WI38 (cell line): Measurements from ENCODE around the gene MIB2.

Experiments used
- H3K4me3 ChIP-seq: 2 replicates; pipeline ENCODE4 v1.5.1; 2011; ENCODE audit warnings: low read depth, mild to moderate bottlenecking, control low read depth, low read length
- CTCF ChIP-seq: IDR thresholded peaks from 2 replicates; pipeline ENCODE4 v1.5.1; 2012; ENCODE audit warnings: low read depth, mild to moderate bottlenecking, control low read depth, low read length

Gene MIB2

GRCh38 chr1:1604374-1605033 lies 10.8 kb upstream of the MIB2 start:
- no peak overlapping the region for H3K4me3 ChIP-seq
- no peak for TF ChIP-seq CTCF

DNA sequence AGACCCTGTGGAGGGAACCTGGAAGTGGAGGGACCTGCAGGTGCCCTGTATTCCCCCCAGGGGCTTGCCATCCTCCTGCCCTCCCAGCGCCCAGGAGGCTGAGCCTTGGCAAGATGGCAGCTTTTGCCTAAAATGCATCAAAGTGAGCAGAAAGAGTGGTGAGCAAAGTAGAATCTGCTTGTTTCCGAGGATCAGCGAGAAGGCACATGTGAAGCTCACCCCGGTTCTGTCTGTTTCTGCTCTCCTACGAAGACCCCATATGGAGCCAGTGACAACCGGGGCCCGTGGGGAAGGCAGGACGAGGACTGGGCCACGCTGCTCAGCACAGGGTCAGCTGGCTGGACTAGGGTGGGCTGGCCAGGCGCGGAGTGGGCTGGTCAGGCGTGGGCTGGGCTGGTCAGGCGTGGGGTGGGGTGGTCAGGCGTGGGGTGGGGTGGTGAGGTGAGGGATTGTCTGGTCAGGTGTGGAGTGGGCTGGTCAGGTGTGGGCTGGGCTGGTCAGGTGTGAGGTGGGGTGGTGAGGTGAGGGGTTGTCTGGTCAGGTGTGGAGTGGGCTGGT lies 10.2 kb upstream of the MIB2 start:
- TF ChIP-seq CTCF, result no peak

DNA sequence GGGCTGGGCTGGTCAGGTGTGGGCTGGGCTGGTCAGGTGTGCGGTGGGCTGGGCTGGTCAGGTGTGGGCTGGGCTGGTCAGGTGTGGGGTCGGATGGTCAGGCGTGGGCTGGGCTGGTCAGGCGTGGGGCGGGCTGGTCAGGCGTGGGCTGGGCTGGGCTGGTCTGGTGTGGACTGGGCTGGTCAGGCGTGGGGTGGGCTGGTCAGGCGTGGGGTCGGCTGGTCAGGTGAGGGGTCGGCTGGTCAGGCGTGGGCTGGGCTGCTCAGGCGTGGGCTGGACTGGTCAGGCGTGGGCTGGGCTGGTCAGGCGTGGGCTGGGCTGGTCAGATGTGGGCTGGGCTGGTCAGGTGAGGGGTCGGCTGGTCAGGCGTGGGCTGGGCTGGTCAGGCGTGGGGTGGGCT lies 9.6 kb upstream of the MIB2 start:
- TF ChIP-seq CTCF, result no peak
- H3K4me3 ChIP-seq, result no peak overlapping the region

More for the DNA sequence above, 10.2 kb upstream of the MIB2 start:
- no peak overlapping the region for H3K4me3 ChIP-seq

GRCh38 chr1:1606232-1606631 lies 9.1 kb upstream of the MIB2 start:
- no peak overlapping the region for H3K4me3 ChIP-seq
- TF ChIP-seq CTCF, result no peak

DNA sequence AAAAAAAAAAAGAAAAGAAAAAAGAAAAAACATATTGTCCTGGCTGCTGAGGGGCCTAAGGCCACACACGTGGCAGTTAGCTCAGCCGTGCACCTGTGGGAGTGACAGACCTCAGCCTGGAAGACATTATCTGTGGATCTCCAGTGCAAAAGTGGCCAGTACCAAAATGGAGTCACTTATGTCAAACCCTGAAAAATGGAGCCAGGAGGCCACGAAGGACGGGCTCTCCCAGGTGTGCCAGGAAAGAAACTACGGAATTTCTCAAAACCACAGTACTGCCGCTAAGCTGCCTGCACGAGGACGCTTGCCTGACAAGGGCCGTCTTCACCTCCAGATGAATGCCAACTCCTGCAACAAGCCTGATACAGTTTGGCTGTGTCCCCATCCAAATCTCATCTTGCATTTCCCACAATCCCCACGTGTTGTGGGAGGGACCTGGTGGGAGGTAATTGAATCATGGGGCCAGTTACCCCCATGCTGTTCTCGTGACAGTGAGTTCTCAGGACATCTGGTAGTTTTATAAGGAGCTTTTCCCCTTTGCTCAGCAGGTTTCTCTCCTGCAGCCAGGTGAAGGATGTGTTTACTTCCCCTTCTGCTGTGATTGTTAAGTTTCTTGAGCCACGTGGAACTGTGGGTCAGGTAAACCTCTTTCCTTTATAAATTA lies 5.3 kb upstream of the MIB2 start:
- H3K4me3 ChIP-seq, result no peak overlapping the region
- TF ChIP-seq CTCF, result no peak

DNA sequence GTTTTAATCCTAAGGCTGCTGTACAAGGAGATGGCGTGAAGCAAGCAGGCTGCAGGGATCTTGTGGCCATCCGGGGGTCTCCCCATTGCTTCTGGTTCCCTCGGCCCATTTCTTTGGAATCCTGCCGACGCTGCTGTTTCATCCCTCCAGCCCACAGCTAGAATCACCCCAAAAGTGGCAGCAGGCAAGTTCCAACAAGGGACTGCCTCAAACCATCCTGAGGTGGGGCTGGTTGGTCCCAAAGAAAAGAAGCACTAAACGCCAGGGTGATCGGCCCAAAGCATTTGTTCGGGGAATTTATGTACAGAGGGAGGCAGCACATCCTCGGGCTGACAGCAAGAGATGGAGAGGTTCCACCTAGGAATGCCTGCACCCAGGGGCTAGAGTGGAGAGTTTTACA lies 4.5 kb upstream of the MIB2 start:
- no peak overlapping the region for H3K4me3 ChIP-seq
- no peak for TF ChIP-seq CTCF

- no peak overlapping the region for H3K4me3 ChIP-seq
- TF ChIP-seq CTCF, result no peak
These were observed 3.2 kb upstream of the MIB2 start for GRCh38 chr1:1612104-1612400.
